GM18498 (cell line): Measurements from ENCODE around the gene NOTCH1.

ENCODE experiments used
- ATAC-seq: cut with Tn5 transposase; IDR thresholded peaks from one replicate; pipeline ENCODE4 v1.9.1; 2021; ENCODE audit warnings: mild to moderate bottlenecking, moderate library complexity; ENCODE audit not compliant: unreplicated experiment

Gene NOTCH1

DNA sequence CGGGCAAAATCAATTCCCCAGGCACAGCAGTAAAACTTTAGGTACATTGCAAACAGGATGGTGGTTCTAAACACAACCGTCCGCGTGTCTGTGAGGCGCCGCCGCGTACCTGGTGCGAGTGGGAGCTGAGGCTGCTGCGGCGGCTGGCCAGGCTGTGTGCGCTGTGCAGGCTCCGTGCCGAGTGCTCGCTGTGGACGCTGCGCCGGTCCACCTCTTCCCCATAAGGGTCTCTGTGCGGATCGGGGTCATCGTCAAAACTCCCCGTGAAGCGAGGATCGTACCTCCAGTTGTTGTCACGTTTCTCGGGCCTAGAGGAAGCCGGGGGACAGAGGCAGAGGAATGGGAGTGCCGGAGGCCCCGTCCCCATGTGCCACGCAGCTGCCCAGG lies 79.7 kb downstream of the NOTCH1 start:
- no peak for ATAC-seq

- ATAC-seq, result no peak
Measured at GRCh38 chr9:136465500-136466154, 80.2 kb downstream of the NOTCH1 start.

GRCh38 chr9:136464241-136464640 lies 81.6 kb downstream of the NOTCH1 start:
- ATAC-seq, result no peak

- ATAC-seq, result no peak
Measured at GRCh38 chr9:136463578-136463977, 82.3 kb downstream of the NOTCH1 start.

DNA sequence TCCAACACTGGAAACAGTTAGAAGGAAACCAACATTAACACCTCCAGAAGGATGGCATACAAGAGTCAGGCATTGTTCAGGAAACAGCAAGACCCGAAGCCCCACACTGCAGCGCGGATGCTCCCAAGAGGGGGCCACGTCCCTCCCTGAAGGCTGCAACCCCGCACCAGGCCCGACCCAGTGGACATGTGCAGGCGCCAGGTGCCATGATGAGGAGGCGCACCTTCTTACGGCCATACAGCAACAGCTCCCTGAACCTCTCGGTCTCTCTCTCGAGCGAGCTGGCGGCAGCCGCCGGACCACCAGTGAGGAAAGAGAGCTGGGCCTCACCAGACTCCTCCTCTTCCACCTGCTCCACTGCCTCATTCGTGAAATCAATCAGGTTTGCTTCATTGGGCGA lies 83.2 kb downstream of the NOTCH1 start:
- no peak for ATAC-seq

- no peak for ATAC-seq
Measured at GRCh38 chr9:136460772-136461325, 85.0 kb downstream of the NOTCH1 start.

GRCh38 chr9:136459425-136459824 lies 86.4 kb downstream of the NOTCH1 start:
- ATAC-seq, result no peak

DNA sequence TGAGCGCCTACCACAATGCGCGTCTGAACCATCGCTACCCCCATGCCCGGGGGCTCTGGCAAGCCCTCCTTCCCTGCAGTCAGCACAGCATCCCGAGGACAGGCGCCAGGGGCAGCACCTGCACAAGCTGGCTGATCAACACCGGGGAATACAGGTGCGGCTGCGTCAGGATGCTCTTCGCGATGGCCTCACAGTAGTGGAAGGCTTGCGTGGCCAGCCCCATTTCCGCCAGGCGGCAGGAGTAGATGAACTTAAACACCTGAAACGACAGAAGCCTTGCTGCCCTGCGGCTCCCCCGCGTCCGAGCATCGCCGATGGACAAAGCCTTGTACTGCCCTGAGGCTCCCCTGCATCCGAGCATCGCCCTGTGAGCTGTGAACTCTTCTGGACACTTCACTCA lies 88.5 kb downstream of the NOTCH1 start:
- no peak for ATAC-seq

DNA sequence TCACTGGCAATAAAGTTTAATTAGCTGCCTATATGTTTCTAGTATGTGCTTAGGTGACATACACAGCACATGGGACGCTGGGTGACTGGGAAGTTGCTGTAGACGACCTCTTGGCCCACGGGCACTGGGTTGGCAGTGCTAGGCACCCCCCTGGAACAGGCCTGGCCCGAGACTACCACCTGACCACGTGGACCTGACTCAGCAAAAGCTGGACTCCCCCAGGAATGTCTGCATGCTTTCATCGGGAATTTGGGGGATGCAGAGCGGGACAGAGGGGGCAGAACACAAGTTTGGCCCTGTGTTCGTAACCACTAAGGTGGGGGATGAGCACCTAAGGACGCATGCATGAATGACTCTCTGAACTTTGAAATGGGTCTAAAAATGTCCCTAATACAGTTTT lies 89.6 kb downstream of the NOTCH1 start:
- ATAC-seq, result no peak

DNA sequence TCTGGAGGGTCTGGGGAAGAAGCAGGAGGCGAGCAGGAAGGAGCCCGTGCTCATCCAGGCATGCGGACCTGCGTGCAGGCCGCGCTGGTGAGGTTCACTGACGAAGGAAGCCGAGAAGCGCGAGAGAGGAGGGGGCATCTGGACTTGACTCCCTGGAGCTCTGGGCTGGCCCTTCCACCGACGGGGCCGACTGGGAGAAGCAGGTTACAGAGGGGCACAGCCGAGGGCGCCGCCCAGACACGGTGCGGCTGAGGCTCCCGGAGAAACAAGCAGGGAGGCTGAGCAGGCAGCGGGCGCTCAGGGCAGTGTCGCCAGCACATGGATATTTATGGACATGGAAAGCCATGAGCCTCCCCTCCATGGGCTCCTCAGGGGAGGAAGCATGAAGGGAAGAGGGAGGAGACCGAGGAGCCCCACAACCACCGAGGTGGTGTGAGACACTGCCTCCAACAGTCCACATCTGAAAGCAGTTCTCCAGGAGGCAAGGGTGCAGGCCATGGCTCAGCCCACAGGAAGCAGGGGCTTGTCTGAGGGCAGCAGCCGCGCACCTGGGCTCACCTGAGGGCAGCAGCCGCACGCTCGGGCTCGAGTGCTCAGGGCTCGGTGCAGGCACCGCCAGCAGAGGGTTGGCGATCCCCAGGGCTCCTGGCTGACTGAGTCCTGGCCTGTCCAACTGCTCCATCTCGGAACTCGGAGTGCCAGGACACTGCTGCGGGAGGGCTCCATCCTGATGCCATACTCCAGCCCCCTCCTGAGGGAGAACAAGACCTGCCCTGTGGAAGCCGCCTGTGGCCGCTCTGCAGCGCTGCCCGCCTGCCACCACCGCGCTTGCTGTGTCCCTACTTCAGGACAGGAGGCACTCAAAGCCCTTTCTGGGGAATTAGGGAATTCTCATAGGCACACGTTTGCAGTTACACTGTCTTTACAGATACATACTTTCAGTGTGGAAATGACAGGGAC lies 90.5 kb downstream of the NOTCH1 start:
- ATAC-seq, result no peak

- ATAC-seq, result no peak
Measured at GRCh38 chr9:136454026-136454796, 91.6 kb downstream of the NOTCH1 start.

DNA sequence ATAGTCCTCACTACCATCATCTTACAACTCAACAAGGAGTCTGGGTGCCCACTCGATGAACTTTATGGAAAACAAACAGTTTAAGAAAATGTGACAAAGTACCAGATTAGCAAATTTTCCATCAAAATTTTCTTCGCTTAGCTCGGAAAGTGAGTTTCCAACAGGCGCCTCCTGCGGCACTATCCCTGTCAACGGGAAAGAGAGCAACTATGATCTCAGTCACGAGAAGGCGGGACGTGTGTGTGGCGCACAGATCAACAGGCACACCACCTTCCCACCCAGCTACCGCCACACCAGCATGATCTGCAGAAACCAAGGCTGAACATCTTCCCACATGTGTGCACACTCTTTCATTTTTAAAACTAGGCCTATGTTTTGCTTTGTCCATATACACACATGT lies 92.5 kb downstream of the NOTCH1 start:
- ATAC-seq, result no peak

GRCh38 chr9:136451221-136451877 lies 94.5 kb downstream of the NOTCH1 start:
- ATAC-seq, result no peak

DNA sequence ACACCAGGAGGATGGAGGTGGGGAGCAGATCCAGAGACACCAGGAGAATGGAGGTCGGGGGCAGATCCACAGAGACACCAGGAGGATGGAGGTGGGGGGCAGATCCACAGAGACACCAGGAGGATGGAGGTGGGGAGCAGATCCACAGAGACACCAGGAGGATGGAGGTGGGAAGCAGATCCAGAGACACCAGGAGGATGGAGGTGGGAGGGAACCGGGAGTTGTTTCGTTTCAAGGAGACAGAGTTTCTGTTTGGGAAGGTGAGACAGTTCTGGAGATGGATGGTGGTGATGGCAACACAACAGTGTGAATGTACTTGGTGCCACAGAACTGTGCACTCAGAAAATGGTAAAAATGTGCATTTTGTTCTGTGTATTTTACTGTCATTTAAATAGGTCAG lies 97.2 kb downstream of the NOTCH1 start:
- no peak for ATAC-seq

- ATAC-seq, result no peak
Measured at GRCh38 chr9:136447173-136447778, 98.6 kb downstream of the NOTCH1 start.

DNA sequence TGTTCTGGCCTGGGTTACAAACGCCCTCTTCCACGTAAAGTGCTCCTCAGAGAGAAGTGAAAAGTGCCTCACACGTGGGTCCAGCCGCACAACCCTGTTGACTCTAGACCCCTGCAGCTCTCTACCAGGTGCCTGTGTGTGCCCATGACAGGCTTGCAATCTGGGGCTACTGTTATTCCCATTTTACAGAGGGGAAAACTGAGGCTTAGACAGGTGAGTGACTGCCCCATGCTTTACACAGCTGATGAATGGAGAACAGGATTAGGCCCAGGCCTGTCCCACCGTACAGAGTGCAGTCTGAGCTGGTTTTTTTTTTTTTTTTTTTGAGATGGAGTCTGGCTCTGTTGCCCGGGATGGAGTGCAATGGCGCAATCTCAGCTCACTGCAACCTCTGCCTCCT lies 100.0 kb downstream of the NOTCH1 start:
- no peak for ATAC-seq
